Fibroblast of skin of scalp (primary cell): Measurements from ENCODE around the gene GGT1. TPM values are rescaled to one million over a fixed set of nuclear protein-coding genes. Genes with fewer than 3 reads are reported as not detected.
"Not testable (repeated sequence)": the region's sequence is repeated elsewhere in the genome, so short reads cannot be mapped to it uniquely, and the experiment has no call there.

Source experiments
- DNase-seq: peaks from one replicate; pipeline ENCODE4 v3.0.0-alpha.2; 2013
- polyA plus RNA-seq, 2 experiments: library from polyadenylated mRNA; unstranded; fragments of 120-200 nt; gene quantifications; one replicate each; pipeline ENCODE4 v1.2.1, GENCODE V29; 2013; ENCODE audit not compliant: insufficient read length in 2 of 2

Gene GGT1
- polyA plus RNA-seq (2013, experiment 1 of 2; ENCODE audit: insufficient read length) = 1.3 TPM
- 0.60 TPM for polyA plus RNA-seq (2013, experiment 2 of 2; ENCODE audit: insufficient read length)

- DNase-seq = not testable (repeated sequence)
Measured at GRCh38 chr22:24602847-24603769, at the start of gene GGT1. GGT1 (plus strand) TSS chr22:24603193; CDS start chr22:24611082, 7,889 bp downstream.

GRCh38 chr22:24553597-24554312 lies 49.2 kb upstream of the GGT1 start:
- DNase-seq = no peak

GRCh38 chr22:24554313-24555164 lies 48.5 kb upstream of the GGT1 start, which contains the start of gene GUCD1:
GUCD1 (minus strand) TSS chr22:24555138; CDS start chr22:24554991, 147 bp downstream.
- DNase-seq = peak; percentile 37

DNA sequence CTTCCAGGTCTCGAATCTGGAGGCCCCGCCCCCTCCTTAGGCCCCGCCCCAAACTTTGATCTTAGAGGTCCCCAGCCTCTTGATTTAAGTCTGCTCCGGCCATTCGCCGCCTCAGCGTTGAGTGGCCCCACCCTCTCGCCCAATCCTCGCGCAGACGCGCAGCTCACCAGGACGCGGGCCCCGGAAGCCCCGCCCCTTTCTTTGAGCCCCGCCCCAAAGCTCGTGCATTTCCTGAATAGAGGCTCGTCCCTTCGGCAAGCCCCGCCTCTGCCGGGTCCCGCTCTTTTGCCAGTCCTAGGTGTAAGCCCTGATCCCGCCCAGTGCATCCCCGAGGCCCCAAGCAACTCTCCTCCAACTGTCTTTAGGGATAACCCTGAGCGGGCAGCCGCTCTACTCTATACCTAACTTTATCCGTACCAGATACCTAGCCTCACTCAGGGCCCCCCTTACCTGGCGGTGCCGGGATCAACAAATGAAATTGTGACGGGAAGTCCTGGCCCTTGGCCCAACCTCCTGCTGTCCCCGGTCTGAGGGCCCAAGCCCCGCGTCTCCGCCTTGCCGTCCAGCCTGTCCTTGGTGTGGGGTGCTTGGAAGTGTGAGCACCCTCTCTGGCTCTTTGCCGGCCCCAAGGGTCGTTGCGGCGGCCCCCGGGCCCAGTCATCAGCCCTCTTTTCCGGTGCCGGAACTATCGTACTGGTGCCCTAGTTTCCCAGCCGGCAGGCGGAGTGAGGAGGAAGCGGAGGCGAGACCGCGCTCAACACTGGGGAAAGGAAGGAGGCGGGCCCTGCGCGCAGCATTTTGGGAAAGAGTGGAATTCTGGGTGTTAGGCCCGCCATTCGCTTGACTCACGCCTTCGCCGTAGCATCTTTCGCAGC lies 47.6 kb upstream of the GGT1 start, which contains the start of gene SNRPD3:
Gene SNRPD3 (plus strand): TSS at position 835 of the 875 bp plus-strand sequence. CDS start 1,676 bp downstream, outside the sequence.
- peak; percentile 99 for DNase-seq

DNA sequence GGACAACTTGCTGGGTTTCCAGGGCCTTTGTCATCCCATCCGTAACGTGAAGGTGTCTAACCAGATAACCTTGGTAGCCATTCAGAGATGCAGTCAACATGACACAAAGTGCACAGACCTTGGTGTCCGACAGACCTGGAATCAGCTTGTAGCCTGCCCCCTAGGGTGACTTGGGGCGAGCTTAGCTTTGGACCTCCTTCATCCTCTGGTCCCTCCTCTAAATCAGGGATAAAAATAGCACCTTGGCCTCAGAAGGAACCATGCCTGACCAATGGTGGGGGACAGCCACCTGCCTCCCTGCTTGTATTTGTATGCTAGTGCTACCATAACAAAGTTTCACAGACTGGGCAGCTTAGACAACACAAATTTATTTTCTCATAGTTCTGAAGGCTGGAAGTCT lies 43.5 kb upstream of the GGT1 start:
- DNase-seq = no peak

DNA sequence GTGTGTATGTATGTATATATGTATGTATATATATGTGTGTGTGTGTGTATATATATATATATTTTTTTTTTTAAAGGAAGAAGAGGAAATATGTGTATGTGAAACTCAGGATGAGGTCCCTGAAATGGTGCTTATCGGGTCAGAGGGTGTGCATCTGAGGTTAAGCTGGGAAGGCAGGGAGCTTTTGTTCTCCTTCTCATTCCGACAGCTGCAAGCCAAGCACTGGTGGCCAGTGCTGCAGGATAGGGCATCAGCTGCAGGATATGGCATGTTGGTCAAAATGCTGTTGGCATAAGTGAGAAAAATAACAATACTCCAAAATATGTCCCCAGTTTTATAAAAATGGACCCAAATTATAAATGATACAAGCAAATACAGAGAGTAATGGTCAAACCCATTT lies 39.7 kb upstream of the GGT1 start:
- DNase-seq = no peak

DNA sequence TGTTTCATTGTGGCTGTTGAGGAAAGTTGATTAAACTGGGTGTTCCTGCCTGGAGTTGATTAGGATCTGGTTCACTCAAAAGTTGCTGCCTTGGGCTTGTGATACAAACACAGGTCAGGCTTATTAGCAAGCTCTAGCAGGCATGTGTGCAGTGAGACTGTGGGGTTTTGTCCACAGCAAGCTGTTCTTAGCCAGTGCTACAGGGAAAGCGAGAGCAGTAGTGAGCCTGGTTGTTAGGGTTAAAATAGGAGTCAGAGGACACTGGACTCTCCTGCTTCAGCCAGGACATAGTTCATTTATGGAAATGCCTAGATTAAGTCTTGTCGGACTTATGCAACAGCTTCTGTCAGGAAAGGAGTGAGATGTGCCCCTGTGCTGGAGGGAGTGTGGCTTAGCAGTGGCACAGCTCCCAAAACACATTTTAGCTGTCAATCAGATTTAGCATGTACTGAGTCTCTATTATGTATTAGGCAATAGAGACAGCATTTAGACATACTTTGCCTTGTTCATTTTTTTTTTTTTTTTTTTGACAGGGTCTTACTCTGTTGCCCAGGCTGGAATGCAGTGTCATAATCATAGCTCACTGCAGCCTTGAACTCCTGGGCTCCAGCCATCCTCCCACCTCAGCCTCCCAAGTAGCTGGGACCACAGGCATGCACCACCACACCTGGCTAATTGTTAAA lies 38.5 kb upstream of the GGT1 start:
- no peak for DNase-seq

DNA sequence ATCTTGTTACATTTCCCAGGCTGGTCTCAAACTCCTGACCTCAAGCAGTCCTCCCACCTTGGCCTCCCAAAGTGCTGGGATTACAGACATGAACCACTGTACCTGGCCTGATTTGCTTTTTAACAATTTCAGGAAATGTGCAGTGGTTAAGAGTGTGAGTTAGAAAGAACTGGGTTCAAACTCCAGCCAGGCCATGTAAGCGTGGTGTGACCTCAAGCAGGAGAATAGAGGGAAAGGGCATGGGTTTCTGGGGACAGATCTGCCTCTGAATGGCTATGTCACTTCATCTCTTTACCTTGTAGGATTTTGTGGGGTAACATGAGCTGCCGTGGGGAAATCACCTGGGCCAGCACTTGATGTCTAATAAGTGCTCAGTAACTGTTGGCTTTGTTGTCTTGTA lies 37.9 kb upstream of the GGT1 start:
- no peak for DNase-seq

GRCh38 chr22:24566899-24567511 lies 36.0 kb upstream of the GGT1 start:
- no peak for DNase-seq

- DNase-seq = no peak
Measured at GRCh38 chr22:24567668-24568067, 35.3 kb upstream of the GGT1 start.

DNA sequence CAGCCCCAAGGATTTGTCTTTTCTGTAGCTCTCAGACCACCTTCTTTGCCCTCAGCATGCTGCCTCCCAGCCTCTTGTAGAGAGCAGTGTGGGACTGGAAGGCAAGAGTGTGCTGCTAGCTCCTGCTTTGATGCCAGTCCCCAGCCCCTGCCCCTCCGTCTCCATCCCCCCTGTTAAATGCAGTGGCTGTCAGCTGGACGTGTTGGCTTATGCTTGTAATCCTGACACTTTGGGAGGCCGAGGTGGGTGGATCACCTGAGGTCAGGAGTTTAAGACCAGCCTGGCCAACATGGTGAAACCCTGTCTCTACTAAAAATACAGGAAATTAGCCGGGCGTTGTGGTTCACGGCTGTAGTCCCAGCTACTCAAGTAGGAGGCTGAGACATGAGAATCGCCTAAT lies 31.7 kb upstream of the GGT1 start:
- no peak for DNase-seq

DNA sequence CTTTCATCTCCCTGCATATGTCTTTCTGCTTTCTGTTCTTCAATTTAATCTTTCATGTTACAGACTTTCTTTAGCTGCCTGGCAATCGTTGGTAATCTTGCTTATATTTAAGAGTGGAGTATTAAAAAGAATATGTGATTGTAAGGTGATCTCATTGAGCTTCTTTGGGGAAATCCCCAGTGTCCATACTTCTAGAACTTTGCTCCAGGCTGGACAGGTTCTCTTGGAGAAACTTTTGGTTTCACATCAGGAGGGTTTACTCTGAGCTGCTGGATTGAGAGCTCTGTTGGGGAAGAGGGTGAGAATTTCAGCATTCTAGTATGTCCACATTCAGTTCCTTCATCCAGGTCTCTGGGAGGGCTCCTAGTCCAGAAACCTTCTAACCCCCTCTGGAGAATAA lies 26.2 kb upstream of the GGT1 start:
- no peak for DNase-seq

- DNase-seq = no peak
Measured at GRCh38 chr22:24578355-24579257, 24.4 kb upstream of the GGT1 start.

DNA sequence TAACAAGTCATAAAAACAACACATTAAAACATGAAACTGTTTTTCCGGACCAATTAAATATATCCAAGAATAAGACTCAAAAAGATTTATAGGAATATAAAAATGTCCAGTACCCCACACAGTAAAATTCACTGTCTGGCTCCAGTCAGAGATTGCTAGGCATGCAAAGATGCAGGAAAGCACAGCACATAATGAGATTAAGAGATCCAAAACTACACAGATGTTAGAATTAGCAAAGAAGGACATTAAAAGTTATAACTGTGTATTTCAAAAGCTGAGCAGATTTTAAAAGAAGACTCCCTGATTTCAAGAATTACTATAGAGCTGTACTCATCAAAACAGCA lies 23.8 kb upstream of the GGT1 start:
- no peak for DNase-seq

- peak; percentile 61 for DNase-seq
Measured at GRCh38 chr22:24580276-24580675, 22.7 kb upstream of the GGT1 start.

GRCh38 chr22:24582056-24582814 lies 20.8 kb upstream of the GGT1 start:
- DNase-seq = no peak

GRCh38 chr22:24583221-24584165 lies 19.5 kb upstream of the GGT1 start:
- DNase-seq = peak; percentile 48
